ENCODE results near the gene ZMYND11.
"Not testable (repeated sequence)": the region's sequence is repeated elsewhere in the genome, so short reads cannot be mapped to it uniquely, and the experiment has no call there.

Gene ZMYND11

DNA sequence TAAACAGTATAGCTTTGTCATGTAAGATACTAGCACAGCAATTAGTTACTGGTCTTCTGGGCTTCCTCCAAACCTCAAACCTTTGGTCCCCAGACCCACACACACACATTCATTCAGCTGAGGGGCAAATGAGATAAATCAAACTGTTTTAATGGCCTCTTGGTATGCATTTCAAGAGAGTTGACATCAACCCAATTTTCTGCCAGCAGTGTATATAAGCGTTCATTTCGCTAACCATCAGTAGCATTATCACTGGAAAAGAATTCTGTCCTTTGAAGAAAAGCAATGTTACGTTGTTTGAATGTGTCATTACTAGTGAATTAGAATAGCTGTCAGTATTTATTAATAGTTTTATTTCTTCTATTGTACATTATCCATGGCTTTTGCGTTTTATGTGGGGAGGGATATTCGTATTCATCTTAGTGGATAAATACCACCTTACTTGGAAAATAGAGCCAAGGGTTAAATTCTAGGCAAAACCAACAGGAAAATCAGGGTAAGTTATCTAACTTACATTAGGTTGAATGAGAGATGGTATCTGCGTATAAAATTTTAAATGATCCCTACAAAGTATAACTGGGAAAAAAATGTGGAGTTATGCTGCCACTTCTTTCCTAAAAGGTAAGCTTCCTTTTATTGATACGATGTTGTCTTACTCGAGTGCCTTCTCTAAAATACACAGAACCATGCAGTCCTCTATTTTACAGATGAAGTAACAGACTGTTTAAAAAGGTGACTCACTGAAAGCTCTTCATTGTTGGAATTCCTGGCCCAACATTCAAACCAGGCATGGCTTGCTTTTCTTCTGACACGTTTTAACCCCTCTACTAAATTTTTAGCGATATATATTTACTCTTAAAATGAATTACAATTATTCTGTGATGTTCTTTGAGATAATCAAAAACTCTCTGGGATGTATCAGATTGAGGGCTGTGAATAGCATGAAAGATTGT is 2.0 kb upstream of the ZMYND11 start:
- no peak for DNase-seq (ENCODE audit: low spot score)

- DNase-seq (ENCODE audit: low spot score), result peak; percentile 30
Measured at GRCh38 chr10:134247-135131, 766 bp upstream of the ZMYND11 start.

DNA sequence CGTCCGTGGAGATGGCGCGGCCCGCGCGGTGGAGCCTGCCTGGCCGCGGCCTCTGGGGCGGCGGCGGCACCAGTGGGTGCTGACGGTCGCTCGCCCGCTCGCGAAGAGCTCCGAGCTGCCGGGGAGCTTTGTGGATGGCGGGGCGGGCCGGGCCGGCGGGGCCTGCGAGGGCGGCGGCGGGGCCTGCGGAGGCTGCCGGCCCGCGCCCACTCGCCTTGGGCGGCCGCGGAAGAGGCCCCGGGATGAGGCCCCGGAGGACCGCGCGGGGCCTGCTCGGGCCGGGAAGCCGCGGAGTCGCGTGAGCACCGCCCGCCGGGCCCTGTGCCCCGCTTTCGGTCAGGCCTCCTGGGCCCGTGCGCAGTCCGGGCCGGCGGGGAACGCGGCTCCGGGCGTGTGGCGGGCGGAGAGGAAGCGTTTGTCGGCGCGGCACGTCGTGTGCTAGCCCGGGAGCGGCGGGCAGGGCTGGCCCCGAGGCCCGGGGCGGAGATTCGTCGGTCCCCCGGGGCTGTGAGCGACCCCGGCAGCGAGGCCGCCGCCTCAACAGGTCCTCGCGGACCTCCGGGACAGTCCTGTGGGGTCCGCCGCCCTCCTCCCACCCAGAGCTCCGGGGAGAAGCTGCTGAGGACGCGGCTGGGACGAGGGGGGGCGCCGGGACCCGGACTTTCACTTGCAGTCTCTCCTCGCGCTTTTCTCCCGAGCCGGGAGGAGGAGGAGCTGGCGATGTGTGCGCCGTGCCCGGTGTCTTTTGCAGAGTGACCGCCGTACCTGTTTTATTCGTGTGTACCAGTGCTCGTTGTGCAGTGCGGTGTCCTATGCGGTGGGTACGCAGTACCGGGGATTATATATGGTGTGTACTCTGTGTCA is 578 bp downstream of the ZMYND11 start:
- peak; percentile 37 for DNase-seq (ENCODE audit: low spot score)

DNA sequence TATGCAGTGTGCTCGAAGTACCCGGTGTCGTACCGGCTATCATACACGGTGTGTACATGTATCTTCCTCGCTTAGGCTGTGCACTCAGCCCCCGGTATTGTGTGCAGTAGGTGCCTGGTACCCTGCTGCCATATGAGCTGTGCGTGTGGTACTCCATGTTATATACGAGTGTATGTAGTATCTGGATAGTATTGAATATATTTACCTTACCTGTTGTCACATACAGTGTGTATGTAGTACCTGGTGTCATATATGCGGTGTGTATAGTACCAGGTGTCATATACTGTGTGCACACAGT is 1.2 kb downstream of the ZMYND11 start:
- DNase-seq (ENCODE audit: low spot score), result peak; percentile 24

GRCh38 chr10:137031-137430 is 1.8 kb downstream of the ZMYND11 start:
- DNase-seq (ENCODE audit: low spot score), result peak; percentile 67

- DNase-seq (ENCODE audit: low spot score), result no peak
Measured at GRCh38 chr10:137606-138005, 2.4 kb downstream of the ZMYND11 start.

DNA sequence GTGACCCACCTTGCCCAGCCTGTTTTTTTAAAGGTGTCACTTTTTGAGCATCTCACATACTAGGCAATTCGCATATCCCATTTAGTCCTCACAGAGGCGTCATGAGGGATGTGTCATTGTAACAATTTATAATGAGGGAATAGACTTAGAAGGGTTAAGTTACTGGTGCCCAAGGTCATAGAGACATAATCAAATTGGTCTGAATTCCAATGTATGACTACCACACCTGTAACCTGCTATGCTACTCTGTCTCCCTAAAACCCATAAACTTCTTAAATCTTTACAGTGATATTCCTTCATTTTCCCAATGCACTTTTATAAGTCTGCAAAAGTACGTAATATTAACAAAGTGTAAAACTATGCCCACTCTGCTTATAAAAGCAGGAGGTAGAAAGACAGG is 7.1 kb downstream of the ZMYND11 start:
- DNase-seq (ENCODE audit: low spot score), result no peak

DNA sequence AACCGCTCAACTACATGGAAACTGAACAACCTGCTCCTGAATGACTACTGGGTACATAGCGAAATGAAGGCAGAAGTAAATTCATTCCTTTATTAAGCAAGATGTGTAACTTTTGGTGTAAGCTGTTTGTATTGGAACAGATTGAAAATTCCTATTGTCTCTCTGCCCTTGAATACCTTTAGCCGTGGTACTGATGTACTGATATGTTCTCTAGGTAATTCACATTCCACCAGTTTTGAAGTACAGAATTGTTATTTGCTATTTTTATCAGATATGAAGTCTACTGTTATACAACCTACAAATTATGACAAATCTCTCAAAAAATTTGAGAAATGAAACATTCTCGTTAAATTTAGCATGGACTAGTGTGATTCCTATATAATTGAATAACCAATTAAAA is 17.7 kb downstream of the ZMYND11 start:
- no peak for DNase-seq (ENCODE audit: low spot score)

GRCh38 chr10:154348-154747 is 19.1 kb downstream of the ZMYND11 start:
- DNase-seq (ENCODE audit: low spot score), result no peak

DNA sequence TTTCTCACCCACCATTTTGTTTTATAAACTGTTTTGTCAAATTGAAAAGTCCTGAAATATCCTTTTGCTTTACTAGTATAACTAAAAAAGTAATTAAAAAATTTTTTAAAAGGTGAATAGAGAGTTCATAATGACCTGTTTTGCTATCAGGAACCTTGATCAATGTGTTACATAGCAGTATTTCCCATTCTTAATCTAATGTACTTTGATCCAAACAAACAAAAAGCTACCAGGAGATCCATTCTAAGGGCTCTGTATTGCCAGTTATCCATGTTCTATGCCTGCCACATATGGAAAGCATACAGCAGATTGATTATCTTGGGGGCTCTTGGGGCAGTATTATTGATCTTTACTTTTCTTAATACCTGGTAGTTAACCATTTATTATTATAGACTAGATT is 32.1 kb downstream of the ZMYND11 start:
- DNase-seq (ENCODE audit: low spot score), result no peak

- no peak for DNase-seq (ENCODE audit: low spot score)
Measured at GRCh38 chr10:173741-174140, 38.5 kb downstream of the ZMYND11 start.

DNA sequence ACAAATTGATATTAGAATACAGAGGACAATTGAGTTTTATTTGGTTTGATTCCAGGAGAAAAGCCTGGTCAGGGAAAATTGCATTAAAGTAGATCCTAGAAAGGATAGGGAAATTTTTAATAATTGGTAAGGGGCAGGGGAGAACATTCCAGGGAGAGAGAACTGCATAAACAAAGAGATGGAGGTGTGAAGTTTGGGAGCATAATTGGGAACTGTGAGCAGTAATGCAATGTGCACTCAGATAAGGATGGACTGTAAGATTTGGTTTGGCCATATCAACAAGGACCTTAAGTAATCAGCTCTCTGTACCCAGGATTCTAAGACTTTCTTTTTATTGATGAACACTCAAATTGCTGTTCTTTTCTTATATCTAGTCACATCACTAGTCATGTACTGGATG is 41.4 kb downstream of the ZMYND11 start:
- DNase-seq (ENCODE audit: low spot score), result no peak

GRCh38 chr10:178208-178607 is 43.0 kb downstream of the ZMYND11 start:
- peak; percentile 20 for DNase-seq (ENCODE audit: low spot score)

GRCh38 chr10:178723-179122 is 43.5 kb downstream of the ZMYND11 start:
- no peak for DNase-seq (ENCODE audit: low spot score)

GRCh38 chr10:182441-183201 is 47.4 kb downstream of the ZMYND11 start:
- DNase-seq (ENCODE audit: low spot score), result no peak

- no peak for DNase-seq (ENCODE audit: low spot score)
Measured at GRCh38 chr10:184174-184573, 48.9 kb downstream of the ZMYND11 start.

GRCh38 chr10:184911-185310 is 49.7 kb downstream of the ZMYND11 start:
- no peak for DNase-seq (ENCODE audit: low spot score)

- DNase-seq (ENCODE audit: low spot score), result not testable (repeated sequence)
Measured at GRCh38 chr10:185571-185970, 50.3 kb downstream of the ZMYND11 start.

DNA sequence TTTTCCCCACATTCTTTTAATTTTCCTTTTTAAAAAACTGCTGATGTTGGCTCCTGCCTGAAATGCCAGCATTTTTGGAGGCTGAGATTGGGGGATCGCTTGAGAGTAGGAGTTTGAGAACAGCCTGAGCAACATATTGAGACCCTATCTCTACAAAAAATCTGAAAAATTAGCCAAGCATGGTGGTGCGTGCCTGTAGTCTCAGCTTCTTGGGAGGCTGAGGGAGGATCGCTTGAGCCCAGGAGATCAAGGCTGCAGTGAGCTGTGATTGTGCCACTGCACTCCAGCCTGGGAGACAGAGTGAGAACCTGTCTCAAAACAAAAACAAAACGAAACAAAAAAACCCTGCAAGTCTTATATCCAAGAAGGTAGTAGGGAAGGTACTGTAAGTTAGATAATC is 51.7 kb downstream of the ZMYND11 start:
- no peak for DNase-seq (ENCODE audit: low spot score)

DNA sequence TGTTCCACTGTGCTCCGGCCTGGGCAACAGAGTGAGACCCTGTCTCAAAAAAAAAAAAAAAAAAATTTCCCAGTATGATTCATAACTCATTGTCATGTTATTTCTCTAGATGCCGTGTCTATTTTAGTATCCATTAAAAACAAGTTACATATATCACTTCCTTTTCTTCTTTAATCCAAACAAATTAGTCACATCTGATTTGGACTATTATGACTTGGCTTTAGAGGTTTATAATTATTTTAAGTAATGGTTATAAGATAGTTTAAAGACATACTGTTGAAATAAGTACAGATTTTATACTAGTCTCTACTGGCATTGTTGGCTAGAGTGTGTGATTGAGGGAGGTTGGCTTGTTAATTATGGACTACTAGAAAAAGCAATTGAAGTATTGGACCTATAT is 53.3 kb downstream of the ZMYND11 start:
- DNase-seq (ENCODE audit: low spot score), result no peak

DNA sequence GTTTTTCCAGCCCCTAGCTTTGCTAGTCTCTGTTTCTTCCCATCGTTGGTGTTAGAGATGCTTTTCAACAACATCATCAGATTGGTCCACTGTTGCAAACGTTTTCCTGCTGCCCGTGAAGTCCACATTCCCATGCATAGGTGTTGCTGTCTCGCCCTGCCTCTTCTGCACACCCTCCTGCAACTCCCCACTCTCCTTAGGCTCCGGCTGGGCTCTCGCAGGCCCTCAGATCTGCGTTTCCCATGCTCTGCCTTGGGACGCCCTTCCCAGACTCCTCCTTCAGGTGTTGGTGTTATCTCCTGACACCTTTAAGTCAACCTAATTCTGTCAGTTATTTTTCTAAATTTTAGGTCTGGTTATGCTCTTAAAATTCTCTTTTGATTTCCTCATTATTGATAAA is 55.0 kb downstream of the ZMYND11 start:
- no peak for DNase-seq (ENCODE audit: low spot score)
